Liver (tissue), 9 donors: Measurements from ENCODE around the gene AMBRA1. TPM values are rescaled to one million over a fixed set of nuclear protein-coding genes. Genes with fewer than 3 reads are reported as not detected.

Source experiments
- DNase-seq: peaks from one replicate; pipeline ENCODE4 v3.0.0-alpha.2; 2017; ENCODE audit warnings: low spot score
- H3K27ac ChIP-seq, 2 donors: one replicate each; pipeline ENCODE4 v1.7.0; 2013; ENCODE audit warnings: inconsistent platforms in 2 of 2, low read length in 2 of 2, control low read depth in 1 of 2, low read depth in 1 of 2, mild to moderate bottlenecking in 1 of 2
- H3K27me3 ChIP-seq, 4 donors: one replicate each; pipeline versions ENCODE4 v1.6.1 to v1.7.0; 2013; ENCODE audit warnings: low read length in 3 of 4, inconsistent platforms in 1 of 4, mild to moderate bottlenecking in 1 of 4, moderate library complexity in 1 of 4; ENCODE audit not compliant: control insufficient read depth in 4 of 4, insufficient read depth in 4 of 4
- H3K36me3 ChIP-seq, 4 donors: one replicate each; pipeline versions ENCODE4 v1.6.1 to v1.7.0; 2013; ENCODE audit warnings: low read length in 3 of 4, mild to moderate bottlenecking in 3 of 4, low read depth in 1 of 4, moderate library complexity in 1 of 4; ENCODE audit not compliant: control insufficient read depth in 4 of 4, insufficient read depth in 3 of 4
- H3K4me1 ChIP-seq, 4 donors: one replicate each; pipeline versions ENCODE4 v1.6.1 to v1.7.0; 2013; ENCODE audit warnings: low read length in 3 of 4, mild to moderate bottlenecking in 3 of 4, moderate library complexity in 1 of 4; ENCODE audit not compliant: control insufficient read depth in 4 of 4, insufficient read depth in 4 of 4
- H3K4me3 ChIP-seq, 3 donors: one replicate each; pipeline versions ENCODE4 v1.6.1 to v1.7.0; 2013; ENCODE audit warnings: low read length in 3 of 3, control low read depth in 1 of 3, low read depth in 1 of 3, mild to moderate bottlenecking in 1 of 3
- H3K9ac ChIP-seq, 2 donors: one replicate each; pipeline ENCODE4 v1.7.0; 2013; ENCODE audit warnings: low read length in 2 of 2, mild to moderate bottlenecking in 2 of 2, moderate library complexity in 2 of 2, control low read depth in 1 of 2, low read depth in 1 of 2
- H3K9me3 ChIP-seq, 4 donors: one replicate each; pipeline versions ENCODE4 v1.6.1 to v1.7.0; 2013; ENCODE audit warnings: low read length in 3 of 4; ENCODE audit not compliant: control insufficient read depth in 4 of 4
- EGR1 ChIP-seq, 2 donors: IDR thresholded peaks; 2 replicates each; pipeline ENCODE4 v1.6.1; 2016 to 2018; ENCODE audit warnings: antibody characterized with exemption in 2 of 2, low read depth in 2 of 2
- FOXA2 ChIP-seq: IDR thresholded peaks from 2 replicates; pipeline ENCODE4 v1.6.1; 2016; ENCODE audit warnings: antibody characterized with exemption
- HNF4A ChIP-seq, 2 donors: conservative IDR thresholded peaks; 2 replicates each; pipeline ENCODE4 v1.6.1; 2016; ENCODE audit warnings: antibody characterized with exemption in 2 of 2, mild to moderate bottlenecking in 2 of 2
- NR2F2 ChIP-seq: IDR thresholded peaks from 2 replicates; pipeline ENCODE4 v1.6.1; 2016; ENCODE audit warnings: antibody characterized with exemption
- RAD21 ChIP-seq, 2 donors: IDR thresholded peaks; 2 replicates each; pipeline ENCODE4 v1.6.1; 2016; ENCODE audit warnings: antibody characterized with exemption in 2 of 2, mild to moderate bottlenecking in 2 of 2
- RXRA ChIP-seq, 2 donors: IDR thresholded peaks; 2 replicates each; pipeline ENCODE4 v1.6.1; 2017 to 2018; ENCODE audit warnings: antibody characterized with exemption in 2 of 2, mild to moderate bottlenecking in 1 of 2
- YY1 ChIP-seq: IDR thresholded peaks from 2 replicates; pipeline ENCODE4 v1.6.1; 2016; ENCODE audit warnings: antibody characterized with exemption, mild to moderate bottlenecking
- WGBS: extraction: QIAGEN DNeasy Blood & Tissue Kit; methylation state at CpG from one replicate; pipeline ENCODE4 v1.1.7; 2013; 5-methylcytosine and 5-hydroxymethylcytosine counted together
- polyA plus RNA-seq, 2 donors: library from polyadenylated mRNA; stranded (reverse) in 1 of 2; unstranded in 1 of 2; fragments of 200-250 nt in 1 of 2; fragments of >200 nt in 1 of 2; fragmentation: Nextera tagmentation in 1 of 2; extraction: Ambion mirVana in 1 of 2; gene quantifications; one replicate each; pipeline versions ENCODE4 v1.2.1 to v1.2.3, GENCODE V29; 2013 to 2015
- total RNA-seq, 2 donors: library from RNA; depleted of rRNA; stranded (reverse); fragments of >200 nt; gene quantifications; one replicate each; pipeline ENCODE4 v1.2.3, GENCODE V29; 2014
- TF ChIP-seq, protein P1 (sequence below): IDR thresholded peaks from 2 replicates; pipeline ENCODE4 v1.6.1; 2016; ENCODE audit warnings: antibody characterized with exemption
- TF ChIP-seq, protein P2 (sequence below): IDR thresholded peaks from 2 replicates; pipeline ENCODE4 v1.6.1; 2016; ENCODE audit warnings: antibody characterized with exemption, mild to moderate bottlenecking
- TF ChIP-seq, protein P3 (sequence below): fragments of 150-350 bp; IDR thresholded peaks from 2 replicates; pipeline ENCODE4 v1.5.1; 2017; ENCODE audit warnings: improper control_type of control experiment, low read depth, low read length; ENCODE audit not compliant: missing input control
- TF ChIP-seq, protein P4 (sequence below): IDR thresholded peaks from 2 replicates; pipeline ENCODE4 v1.6.1; 2016; ENCODE audit warnings: antibody characterized with exemption
- donor health status: healthy.
- donor health status: healthy.
- donor health status: healthy.
- donor health status: healthy.
- donor health status: healthy.

AMBRA1 gene
- total and polyA plus RNA-seq, 4 donors = 3.7 to 25.7 (median 15.1) TPM

DNA sequence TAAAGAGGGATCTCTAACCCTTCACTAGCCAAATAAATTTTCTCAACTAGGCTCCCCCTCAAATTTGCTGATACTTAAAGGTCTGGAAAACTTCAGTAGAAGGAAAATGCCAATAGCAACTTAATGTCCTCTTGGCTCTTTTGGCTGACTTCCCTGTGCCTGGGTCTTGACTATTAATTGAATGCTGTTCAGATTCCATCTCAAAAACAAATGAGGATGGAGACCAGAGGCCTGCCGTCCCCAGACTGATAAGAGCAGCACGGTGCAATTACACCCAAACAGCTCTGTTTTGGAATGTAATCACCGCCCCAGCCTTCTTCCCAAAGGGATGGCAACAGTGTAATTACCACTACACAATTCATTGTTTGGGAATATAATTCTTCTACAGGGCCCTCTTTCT lies 112.9 kb downstream of the AMBRA1 start (continued):
- TF ChIP-seq NR2F2 (no peak), FOXA2 (no peak), RXRA (IDR thresholded peaks at IDR 0.05) (no peak), RAD21 (IDR thresholded peaks at IDR 0.05) (no peak), HNF4A (conservative IDR thresholded peaks at IDR 0.05) (no peak), YY1 (no peak)
- TF ChIP-seq, protein P1, sequence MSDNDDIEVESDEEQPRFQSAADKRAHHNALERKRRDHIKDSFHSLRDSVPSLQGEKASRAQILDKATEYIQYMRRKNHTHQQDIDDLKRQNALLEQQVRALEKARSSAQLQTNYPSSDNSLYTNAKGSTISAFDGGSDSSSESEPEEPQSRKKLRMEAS = no peak
- TF ChIP-seq, protein P2, sequence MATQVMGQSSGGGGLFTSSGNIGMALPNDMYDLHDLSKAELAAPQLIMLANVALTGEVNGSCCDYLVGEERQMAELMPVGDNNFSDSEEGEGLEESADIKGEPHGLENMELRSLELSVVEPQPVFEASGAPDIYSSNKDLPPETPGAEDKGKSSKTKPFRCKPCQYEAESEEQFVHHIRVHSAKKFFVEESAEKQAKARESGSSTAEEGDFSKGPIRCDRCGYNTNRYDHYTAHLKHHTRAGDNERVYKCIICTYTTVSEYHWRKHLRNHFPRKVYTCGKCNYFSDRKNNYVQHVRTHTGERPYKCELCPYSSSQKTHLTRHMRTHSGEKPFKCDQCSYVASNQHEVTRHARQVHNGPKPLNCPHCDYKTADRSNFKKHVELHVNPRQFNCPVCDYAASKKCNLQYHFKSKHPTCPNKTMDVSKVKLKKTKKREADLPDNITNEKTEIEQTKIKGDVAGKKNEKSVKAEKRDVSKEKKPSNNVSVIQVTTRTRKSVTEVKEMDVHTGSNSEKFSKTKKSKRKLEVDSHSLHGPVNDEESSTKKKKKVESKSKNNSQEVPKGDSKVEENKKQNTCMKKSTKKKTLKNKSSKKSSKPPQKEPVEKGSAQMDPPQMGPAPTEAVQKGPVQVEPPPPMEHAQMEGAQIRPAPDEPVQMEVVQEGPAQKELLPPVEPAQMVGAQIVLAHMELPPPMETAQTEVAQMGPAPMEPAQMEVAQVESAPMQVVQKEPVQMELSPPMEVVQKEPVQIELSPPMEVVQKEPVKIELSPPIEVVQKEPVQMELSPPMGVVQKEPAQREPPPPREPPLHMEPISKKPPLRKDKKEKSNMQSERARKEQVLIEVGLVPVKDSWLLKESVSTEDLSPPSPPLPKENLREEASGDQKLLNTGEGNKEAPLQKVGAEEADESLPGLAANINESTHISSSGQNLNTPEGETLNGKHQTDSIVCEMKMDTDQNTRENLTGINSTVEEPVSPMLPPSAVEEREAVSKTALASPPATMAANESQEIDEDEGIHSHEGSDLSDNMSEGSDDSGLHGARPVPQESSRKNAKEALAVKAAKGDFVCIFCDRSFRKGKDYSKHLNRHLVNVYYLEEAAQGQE = no peak

DNA sequence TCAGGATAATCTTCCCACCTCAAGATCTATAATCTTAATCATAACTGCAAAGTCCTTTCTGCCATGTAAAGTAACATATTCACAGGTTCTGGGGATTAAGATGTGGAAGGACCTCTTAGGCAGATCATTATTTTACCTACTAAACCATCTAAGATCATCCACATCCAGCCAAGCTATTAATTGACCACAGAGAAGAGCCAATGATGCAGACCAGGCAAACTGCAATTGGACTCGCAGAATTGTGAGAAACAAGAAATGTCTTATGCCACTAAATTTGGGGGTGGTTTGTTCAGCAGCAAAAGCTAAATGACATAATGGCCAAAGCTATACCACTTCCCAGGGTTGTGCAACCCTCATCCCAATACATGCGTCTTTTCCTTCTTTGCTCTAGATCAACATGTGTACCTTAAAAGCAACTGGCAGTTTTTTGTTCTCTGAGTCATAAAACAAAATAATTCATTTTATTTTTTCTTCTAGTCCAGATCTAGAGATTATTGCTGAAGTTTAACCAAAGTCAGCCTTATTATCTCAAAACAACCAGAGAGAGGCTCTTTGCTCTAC lies 113.6 kb downstream of the AMBRA1 start:
- TF ChIP-seq HNF4A (conservative IDR thresholded peaks at IDR 0.05) (no peak), RAD21 (IDR thresholded peaks at IDR 0.05) (no peak)
- TF ChIP-seq, protein P3, sequence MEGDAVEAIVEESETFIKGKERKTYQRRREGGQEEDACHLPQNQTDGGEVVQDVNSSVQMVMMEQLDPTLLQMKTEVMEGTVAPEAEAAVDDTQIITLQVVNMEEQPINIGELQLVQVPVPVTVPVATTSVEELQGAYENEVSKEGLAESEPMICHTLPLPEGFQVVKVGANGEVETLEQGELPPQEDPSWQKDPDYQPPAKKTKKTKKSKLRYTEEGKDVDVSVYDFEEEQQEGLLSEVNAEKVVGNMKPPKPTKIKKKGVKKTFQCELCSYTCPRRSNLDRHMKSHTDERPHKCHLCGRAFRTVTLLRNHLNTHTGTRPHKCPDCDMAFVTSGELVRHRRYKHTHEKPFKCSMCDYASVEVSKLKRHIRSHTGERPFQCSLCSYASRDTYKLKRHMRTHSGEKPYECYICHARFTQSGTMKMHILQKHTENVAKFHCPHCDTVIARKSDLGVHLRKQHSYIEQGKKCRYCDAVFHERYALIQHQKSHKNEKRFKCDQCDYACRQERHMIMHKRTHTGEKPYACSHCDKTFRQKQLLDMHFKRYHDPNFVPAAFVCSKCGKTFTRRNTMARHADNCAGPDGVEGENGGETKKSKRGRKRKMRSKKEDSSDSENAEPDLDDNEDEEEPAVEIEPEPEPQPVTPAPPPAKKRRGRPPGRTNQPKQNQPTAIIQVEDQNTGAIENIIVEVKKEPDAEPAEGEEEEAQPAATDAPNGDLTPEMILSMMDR = no peak
- TF ChIP-seq, protein P4, sequence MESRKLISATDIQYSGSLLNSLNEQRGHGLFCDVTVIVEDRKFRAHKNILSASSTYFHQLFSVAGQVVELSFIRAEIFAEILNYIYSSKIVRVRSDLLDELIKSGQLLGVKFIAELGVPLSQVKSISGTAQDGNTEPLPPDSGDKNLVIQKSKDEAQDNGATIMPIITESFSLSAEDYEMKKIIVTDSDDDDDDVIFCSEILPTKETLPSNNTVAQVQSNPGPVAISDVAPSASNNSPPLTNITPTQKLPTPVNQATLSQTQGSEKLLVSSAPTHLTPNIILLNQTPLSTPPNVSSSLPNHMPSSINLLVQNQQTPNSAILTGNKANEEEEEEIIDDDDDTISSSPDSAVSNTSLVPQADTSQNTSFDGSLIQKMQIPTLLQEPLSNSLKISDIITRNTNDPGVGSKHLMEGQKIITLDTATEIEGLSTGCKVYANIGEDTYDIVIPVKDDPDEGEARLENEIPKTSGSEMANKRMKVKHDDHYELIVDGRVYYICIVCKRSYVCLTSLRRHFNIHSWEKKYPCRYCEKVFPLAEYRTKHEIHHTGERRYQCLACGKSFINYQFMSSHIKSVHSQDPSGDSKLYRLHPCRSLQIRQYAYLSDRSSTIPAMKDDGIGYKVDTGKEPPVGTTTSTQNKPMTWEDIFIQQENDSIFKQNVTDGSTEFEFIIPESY = no peak
- H3K9me3 ChIP-seq = no peaks in the 10 kb centered on the region
- H3K4me1 ChIP-seq = no peaks in the 10 kb centered on the region
- no peak overlapping the region for H3K9ac ChIP-seq
- H3K4me3 ChIP-seq = no peak overlapping the region
- 97% methylated on average over 2 of the region's 2 CpGs for WGBS
- no peaks in the 10 kb centered on the region for H3K27me3 ChIP-seq
- no peak overlapping the region for H3K27ac ChIP-seq
- no peak for DNase-seq
- H3K36me3 ChIP-seq = no peaks in the 10 kb centered on the region

DNA sequence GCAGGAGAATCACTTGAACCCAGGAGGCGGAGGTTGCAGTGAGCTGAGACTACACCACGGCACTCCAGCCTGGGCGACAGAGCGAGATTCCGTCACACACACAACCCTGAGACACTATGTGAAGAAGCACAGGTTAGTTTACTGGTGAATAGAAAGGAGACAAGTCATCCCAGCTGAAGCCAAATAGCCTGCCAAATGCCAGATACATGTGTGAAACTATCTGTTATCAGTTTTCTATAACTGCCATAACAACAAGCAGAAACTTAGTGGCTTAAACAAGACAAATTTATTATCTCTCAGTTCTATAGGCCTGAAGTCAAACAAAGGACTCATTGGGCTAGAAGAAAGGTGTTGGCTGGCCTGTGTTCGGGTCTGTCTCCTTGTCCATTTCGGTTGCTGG lies 114.2 kb downstream of the AMBRA1 start:
- H3K9ac ChIP-seq = no peak overlapping the region
- no peaks in the 10 kb centered on the region for H3K4me1 ChIP-seq
- no peaks in the 10 kb centered on the region for H3K36me3 ChIP-seq
- TF ChIP-seq EGR1 (IDR thresholded peaks at IDR 0.05; ENCODE audit: low read depth in 2 of 2) (no peak), FOXA2 (no peak)
- TF ChIP-seq, protein P1 = no peak
- 97% methylated on average over 7 of the region's 7 CpGs for WGBS
- no peaks in the 10 kb centered on the region for H3K27me3 ChIP-seq
- no peak overlapping the region for H3K4me3 ChIP-seq
- H3K9me3 ChIP-seq = no peaks in the 10 kb centered on the region
- no peak for DNase-seq
- no peak overlapping the region for H3K27ac ChIP-seq
